Measurements from ENCODE around the gene TRIM52. TPM values are rescaled to one million over a fixed set of nuclear protein-coding genes. Genes with fewer than 3 reads are reported as not detected.
A peak's percentile ranks its signal among the peaks of the same experiment; 100 is the strongest.

Gene TRIM52
- total RNA-seq, 1 experiment from 2014 or later = 7.8 TPM

- peak; percentile 9; the same call in 1 of the 2 replicates for TF ChIP-seq HMGXB4 (CRISPR knock-in tag; IDR thresholded peaks at IDR 0.05)
- TF ChIP-seq, protein P1, sequence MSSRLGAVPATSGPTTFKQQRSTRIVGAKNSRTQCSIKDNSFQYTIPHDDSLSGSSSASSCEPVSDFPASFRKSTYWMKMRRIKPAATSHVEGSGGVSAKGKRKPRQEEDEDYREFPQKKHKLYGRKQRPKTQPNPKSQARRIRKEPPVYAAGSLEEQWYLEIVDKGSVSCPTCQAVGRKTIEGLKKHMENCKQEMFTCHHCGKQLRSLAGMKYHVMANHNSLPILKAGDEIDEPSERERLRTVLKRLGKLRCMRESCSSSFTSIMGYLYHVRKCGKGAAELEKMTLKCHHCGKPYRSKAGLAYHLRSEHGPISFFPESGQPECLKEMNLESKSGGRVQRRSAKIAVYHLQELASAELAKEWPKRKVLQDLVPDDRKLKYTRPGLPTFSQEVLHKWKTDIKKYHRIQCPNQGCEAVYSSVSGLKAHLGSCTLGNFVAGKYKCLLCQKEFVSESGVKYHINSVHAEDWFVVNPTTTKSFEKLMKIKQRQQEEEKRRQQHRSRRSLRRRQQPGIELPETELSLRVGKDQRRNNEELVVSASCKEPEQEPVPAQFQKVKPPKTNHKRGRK (CRISPR knock-in tag; IDR thresholded peaks at IDR 0.05; ENCODE audit: borderline replicate concordance) = no peak
These were observed 14.5 kb downstream of the TRIM52 start (continued) for GRCh38 chr5:181246276-181247049.

GRCh38 chr5:181245427-181246275 is 15.3 kb downstream of the TRIM52 start:
- CTCF ChIA-PET = interaction anchor here (0.6 kb wide), 1 partner anchor 40 kb away, joined by 3 read pairs; no protein-coding TSS in a partner anchor
- POLR2A ChIA-PET = interaction anchor here (0.8 to 3.3 kb wide), 3 partner anchors 14 to 54 kb away, joined by 3 to 24 read pairs (median 4); partner anchors contain the start of gene TRIM52
- no peaks in the 10 kb centered on the region; the same call in 1 of the 2 replicates for H3K27me3 Mint-ChIP-seq (ENCODE audit: low read depth)
- H3K36me3 Mint-ChIP-seq = peaks cover 47% of the 10 kb centered on the region
- ATAC-seq (peak; percentile 5), DNase-seq (ENCODE audit: low spot score) (no peak)
- H3K9me3 Mint-ChIP-seq = no peaks in the 10 kb centered on the region
- H3K4me3 Mint-ChIP-seq = peak overlapping the region; percentile 85
- peaks cover 56% of the 10 kb centered on the region for H3K4me1 Mint-ChIP-seq
- H3K27ac Mint-ChIP-seq = peak overlapping the region; percentile 93
- TF ChIP-seq EMX1 (CRISPR knock-in tag; IDR thresholded peaks at IDR 0.05) (no peak), FOXP1 (CRISPR knock-in tag; IDR thresholded peaks at IDR 0.05; ENCODE audit: borderline replicate concordance) (0 out of 2 replicates have a peak, but pooled peaks have one; percentile 8), ETV6 (CRISPR knock-in tag; IDR thresholded peaks at IDR 0.05) (no peak), MLX (CRISPR knock-in tag; IDR thresholded peaks at IDR 0.05) (no peak), NR1H2 (CRISPR knock-in tag; IDR thresholded peaks at IDR 0.05) (no peak), NFYB (CRISPR knock-in tag; conservative IDR thresholded peaks at IDR 0.05; ENCODE audit: low read depth) (no peak), ATF3 (CRISPR knock-in tag; conservative IDR thresholded peaks at IDR 0.05) (no peak), RORB (CRISPR knock-in tag; IDR thresholded peaks at IDR 0.05) (no peak), CREM (CRISPR knock-in tag; IDR thresholded peaks at IDR 0.05) (no peak), FOXK1 (CRISPR knock-in tag; IDR thresholded peaks at IDR 0.05) (peak; percentile 37; the same call in 1 of the 2 replicates), HMGXB4 (CRISPR knock-in tag; IDR thresholded peaks at IDR 0.05) (no peak; the same call in 1 of the 2 replicates), ZMAT4 (CRISPR knock-in tag; IDR thresholded peaks at IDR 0.05) (no peak), ZNF219 (CRISPR knock-in tag; IDR thresholded peaks at IDR 0.05; ENCODE audit: borderline replicate concordance) (no peak)
- TF ChIP-seq, protein P2, sequence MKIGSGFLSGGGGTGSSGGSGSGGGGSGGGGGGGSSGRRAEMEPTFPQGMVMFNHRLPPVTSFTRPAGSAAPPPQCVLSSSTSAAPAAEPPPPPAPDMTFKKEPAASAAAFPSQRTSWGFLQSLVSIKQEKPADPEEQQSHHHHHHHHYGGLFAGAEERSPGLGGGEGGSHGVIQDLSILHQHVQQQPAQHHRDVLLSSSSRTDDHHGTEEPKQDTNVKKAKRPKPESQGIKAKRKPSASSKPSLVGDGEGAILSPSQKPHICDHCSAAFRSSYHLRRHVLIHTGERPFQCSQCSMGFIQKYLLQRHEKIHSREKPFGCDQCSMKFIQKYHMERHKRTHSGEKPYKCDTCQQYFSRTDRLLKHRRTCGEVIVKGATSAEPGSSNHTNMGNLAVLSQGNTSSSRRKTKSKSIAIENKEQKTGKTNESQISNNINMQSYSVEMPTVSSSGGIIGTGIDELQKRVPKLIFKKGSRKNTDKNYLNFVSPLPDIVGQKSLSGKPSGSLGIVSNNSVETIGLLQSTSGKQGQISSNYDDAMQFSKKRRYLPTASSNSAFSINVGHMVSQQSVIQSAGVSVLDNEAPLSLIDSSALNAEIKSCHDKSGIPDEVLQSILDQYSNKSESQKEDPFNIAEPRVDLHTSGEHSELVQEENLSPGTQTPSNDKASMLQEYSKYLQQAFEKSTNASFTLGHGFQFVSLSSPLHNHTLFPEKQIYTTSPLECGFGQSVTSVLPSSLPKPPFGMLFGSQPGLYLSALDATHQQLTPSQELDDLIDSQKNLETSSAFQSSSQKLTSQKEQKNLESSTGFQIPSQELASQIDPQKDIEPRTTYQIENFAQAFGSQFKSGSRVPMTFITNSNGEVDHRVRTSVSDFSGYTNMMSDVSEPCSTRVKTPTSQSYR (CRISPR knock-in tag; IDR thresholded peaks at IDR 0.05) = no peak
- TF ChIP-seq, protein P3, sequence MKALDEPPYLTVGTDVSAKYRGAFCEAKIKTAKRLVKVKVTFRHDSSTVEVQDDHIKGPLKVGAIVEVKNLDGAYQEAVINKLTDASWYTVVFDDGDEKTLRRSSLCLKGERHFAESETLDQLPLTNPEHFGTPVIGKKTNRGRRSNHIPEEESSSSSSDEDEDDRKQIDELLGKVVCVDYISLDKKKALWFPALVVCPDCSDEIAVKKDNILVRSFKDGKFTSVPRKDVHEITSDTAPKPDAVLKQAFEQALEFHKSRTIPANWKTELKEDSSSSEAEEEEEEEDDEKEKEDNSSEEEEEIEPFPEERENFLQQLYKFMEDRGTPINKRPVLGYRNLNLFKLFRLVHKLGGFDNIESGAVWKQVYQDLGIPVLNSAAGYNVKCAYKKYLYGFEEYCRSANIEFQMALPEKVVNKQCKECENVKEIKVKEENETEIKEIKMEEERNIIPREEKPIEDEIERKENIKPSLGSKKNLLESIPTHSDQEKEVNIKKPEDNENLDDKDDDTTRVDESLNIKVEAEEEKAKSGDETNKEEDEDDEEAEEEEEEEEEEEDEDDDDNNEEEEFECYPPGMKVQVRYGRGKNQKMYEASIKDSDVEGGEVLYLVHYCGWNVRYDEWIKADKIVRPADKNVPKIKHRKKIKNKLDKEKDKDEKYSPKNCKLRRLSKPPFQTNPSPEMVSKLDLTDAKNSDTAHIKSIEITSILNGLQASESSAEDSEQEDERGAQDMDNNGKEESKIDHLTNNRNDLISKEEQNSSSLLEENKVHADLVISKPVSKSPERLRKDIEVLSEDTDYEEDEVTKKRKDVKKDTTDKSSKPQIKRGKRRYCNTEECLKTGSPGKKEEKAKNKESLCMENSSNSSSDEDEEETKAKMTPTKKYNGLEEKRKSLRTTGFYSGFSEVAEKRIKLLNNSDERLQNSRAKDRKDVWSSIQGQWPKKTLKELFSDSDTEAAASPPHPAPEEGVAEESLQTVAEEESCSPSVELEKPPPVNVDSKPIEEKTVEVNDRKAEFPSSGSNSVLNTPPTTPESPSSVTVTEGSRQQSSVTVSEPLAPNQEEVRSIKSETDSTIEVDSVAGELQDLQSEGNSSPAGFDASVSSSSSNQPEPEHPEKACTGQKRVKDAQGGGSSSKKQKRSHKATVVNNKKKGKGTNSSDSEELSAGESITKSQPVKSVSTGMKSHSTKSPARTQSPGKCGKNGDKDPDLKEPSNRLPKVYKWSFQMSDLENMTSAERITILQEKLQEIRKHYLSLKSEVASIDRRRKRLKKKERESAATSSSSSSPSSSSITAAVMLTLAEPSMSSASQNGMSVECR (CRISPR knock-in tag; IDR thresholded peaks at IDR 0.05; ENCODE audit: borderline replicate concordance) = no peak
